HCT116 (cell line): ENCODE measurements around the gene DPH1. TPM values are rescaled to one million over a fixed set of nuclear protein-coding genes. Genes with fewer than 3 reads are reported as not detected.

ENCODE experiments used
- ATAC-seq: fragments of 200-7000 bp; cut with Tn5 transposase; 2 replicates; pipeline ENCODE4 v1.9.1; 2020; ENCODE audit warnings: mild to moderate bottlenecking, moderate library complexity
- BruUV-seq: library from RNA; stranded (reverse); fragments of 400-500 nt; replicated peaks from 2 replicates; lab custom pipeline; 2021; lab: Mats Ljungman, UMichigan
- CTCF ChIA-PET: fragments of 300-600 bp; sonication (Branson Sonifier 250); formaldehyde crosslinking; loops from one replicate; lab custom pipeline; 2021; ENCODE audit warnings: antibody characterized with exemption; lab: Charles Lee
- POLR2A ChIA-PET: fragments of 300-600, 350-600 bp; sonication (Branson Sonifier 250); formaldehyde crosslinking; loops from one replicate; lab custom pipeline; 2021; ENCODE audit warnings: antibody characterized with exemption; lab: Charles Lee
- RAD21 ChIA-PET, 2 experiments: fragments of 300-600 bp; sonication (Branson Sonifier 250); formaldehyde crosslinking; loops; one replicate each; lab custom pipeline; 2023; ENCODE audit warnings: low total read pairs in 2 of 2; ENCODE audit not compliant: uncharacterized antibody in 2 of 2, unreplicated experiment in 2 of 2, low non-redundant PET in 1 of 2; lab: Charles Lee
- DNase-seq: peaks from one replicate; pipeline ENCODE4 v3.0.0-alpha.2; 2010; ENCODE audit warnings: low read depth, low spot score
- H2AFZ ChIP-seq: fragments of 200-600 bp; shearing (Covaris generic), sonication (generic); 2 replicates; pipeline ENCODE4 v1.6.1; 2017; ENCODE audit warnings: low read depth, mixed run types, mixed read lengths, antibody characterized with exemption, low read length; ENCODE audit not compliant: poor library complexity, severe bottlenecking
- H3K27ac ChIP-seq: 2 replicates; pipeline ENCODE4 v1.5.1; 2012; ENCODE audit warnings: low read depth, low read length
- H3K27me3 ChIP-seq: fragments of 200-600 bp; sonication (generic); 2 replicates; pipeline ENCODE4 v1.6.1; 2016; ENCODE audit warnings: mixed run types, low read length, mixed read lengths; ENCODE audit not compliant: insufficient read depth
- H3K36me3 ChIP-seq, 2 experiments: fragments of 200-500 bp in 1 of 2; fragments of 200-600 bp in 1 of 2; sonication (Bioruptor generic) in 1 of 2; sonication (generic) in 1 of 2; 2 replicates each; pipeline versions ENCODE4 v1.5.1 to v1.6.1; 2014 to 2016; ENCODE audit warnings: low read length in 2 of 2, inconsistent platforms in 1 of 2, mixed read lengths in 1 of 2, mixed run types in 1 of 2; ENCODE audit not compliant: insufficient read depth in 2 of 2, control insufficient read depth in 1 of 2
- H3K4me1 ChIP-seq, 2 experiments: fragments of 200-600 bp in 1 of 2; sonication (generic) in 1 of 2; 2 replicates each; pipeline versions ENCODE4 v1.5.1 to v1.6.1; 2012 to 2017; ENCODE audit warnings: low read length in 2 of 2, inconsistent platforms in 1 of 2, mild to moderate bottlenecking in 1 of 2, mixed read lengths in 1 of 2, mixed run types in 1 of 2, moderate library complexity in 1 of 2; ENCODE audit not compliant: insufficient read depth in 2 of 2, control insufficient read depth in 1 of 2
- H3K4me2 ChIP-seq: fragments of 200-600 bp; sonication (generic); 2 replicates; pipeline ENCODE4 v1.6.1; 2017; ENCODE audit warnings: mixed run types, low read length, mixed read lengths
- H3K4me3 ChIP-seq, 2 experiments: fragments of 200-600 bp in 1 of 2; sonication (generic) in 1 of 2; replicated peaks in 1 of 2; 2 replicates each; pipeline ENCODE4 v1.5.1; 2011 to 2016; ENCODE audit warnings: low read length in 2 of 2, control low read depth in 1 of 2, low read depth in 1 of 2, mild to moderate bottlenecking in 1 of 2, mixed read lengths in 1 of 2, mixed run types in 1 of 2
- H3K79me2 ChIP-seq: fragments of 200-600 bp; sonication (generic); 2 replicates; pipeline ENCODE4 v1.6.1; 2017; ENCODE audit warnings: mild to moderate bottlenecking, mixed run types, low read length, moderate library complexity, mixed read lengths; ENCODE audit not compliant: insufficient read depth
- H3K9ac ChIP-seq: fragments of 200-600 bp; sonication (generic); 2 replicates; pipeline ENCODE4 v1.6.1; 2016; ENCODE audit warnings: low read length, mixed read lengths
- H3K9me2 ChIP-seq: fragments of 200-600 bp; sonication (generic), shearing (Covaris generic); 2 replicates; pipeline ENCODE4 v1.6.1; 2017; ENCODE audit warnings: mixed run types, mild to moderate bottlenecking, moderate library complexity; ENCODE audit not compliant: insufficient read depth
- H3K9me3 ChIP-seq, 2 experiments: fragments of 200-500 bp in 1 of 2; fragments of 200-600 bp in 1 of 2; sonication (Bioruptor generic) in 1 of 2; sonication (generic) in 1 of 2; 2 replicates each; pipeline ENCODE4 v1.6.1; 2014 to 2017; ENCODE audit warnings: low read length in 2 of 2, mixed read lengths in 2 of 2, inconsistent platforms in 1 of 2, low read depth in 1 of 2, mild to moderate bottlenecking in 1 of 2, mixed run types in 1 of 2, moderate library complexity in 1 of 2; ENCODE audit not compliant: control insufficient read depth in 1 of 2, insufficient read depth in 1 of 2
- H4K20me1 ChIP-seq: fragments of 200-600 bp; sonication (generic), shearing (Covaris generic); 2 replicates; pipeline ENCODE4 v1.6.1; 2017; ENCODE audit warnings: mixed run types, mild to moderate bottlenecking, moderate library complexity; ENCODE audit not compliant: insufficient read depth
- CEBPB ChIP-seq: IDR thresholded peaks from 2 replicates; pipeline ENCODE4 v1.6.1; 2012; ENCODE audit warnings: low read depth
- CTCF ChIP-seq, 3 experiments: fragments of 200-600 bp in 1 of 3; sonication (generic) in 1 of 3; IDR thresholded peaks in 2 of 3; conservative IDR thresholded peaks in 1 of 3; 2 replicates each; pipeline ENCODE4 v1.5.1; 2012 to 2017; ENCODE audit warnings: low read depth in 2 of 3, low read length in 2 of 3, antibody characterized with exemption in 1 of 3, borderline replicate concordance in 1 of 3, control low read depth in 1 of 3, mild to moderate bottlenecking in 1 of 3, mixed read lengths in 1 of 3, mixed run types in 1 of 3, moderate library complexity in 1 of 3; ENCODE audit not compliant: insufficient read depth in 1 of 3
- ELF1 ChIP-seq: IDR thresholded peaks from 2 replicates; pipeline ENCODE4 v1.6.1; 2012; ENCODE audit warnings: low read depth, borderline replicate concordance
- EZH2 ChIP-seq: fragments of 200-600 bp; sonication (generic); IDR thresholded peaks from 2 replicates; pipeline ENCODE4 v1.6.1; 2017; ENCODE audit warnings: antibody characterized with exemption, mixed run types
- FOSL1 ChIP-seq: IDR thresholded peaks from 2 replicates; pipeline ENCODE4 v1.6.1; 2012; ENCODE audit warnings: low read depth
- POLR2AphosphoS5 ChIP-seq: IDR thresholded peaks from 2 replicates; pipeline ENCODE4 v1.6.1; 2011; ENCODE audit warnings: mild to moderate bottlenecking, low read depth, low read length, moderate library complexity
- RAD21 ChIP-seq: IDR thresholded peaks from 2 replicates; pipeline ENCODE4 v1.6.1; 2012; ENCODE audit warnings: low read depth, mild to moderate bottlenecking
- TCF7L2 ChIP-seq: IDR thresholded peaks from 2 replicates; pipeline ENCODE4 v1.7.0; 2011; ENCODE audit warnings: borderline replicate concordance, inconsistent platforms; ENCODE audit not compliant: insufficient read depth, insufficient read length; ENCODE audit errors: extremely low read depth
- ZBTB33 ChIP-seq: IDR thresholded peaks from 2 replicates; pipeline ENCODE4 v1.6.1; 2011; ENCODE audit warnings: mild to moderate bottlenecking, low read length, moderate library complexity; ENCODE audit not compliant: insufficient replicate concordance; ENCODE audit errors: extremely low read depth
- ZFX ChIP-seq: fragments of 450-650 bp; IDR thresholded peaks from 2 replicates; pipeline ENCODE4 v1.6.1; 2017
- intact Hi-C: fragments of 100-400 bp; cut with micrococcal nuclease; formaldehyde crosslinking; loops from 2 replicates; pipeline ENCODE4 v1.10.0; 2022
- total RNA-seq: library from RNA; stranded (reverse); gene quantifications from one replicate; pipeline ENCODE4 v1.2.1, GENCODE V29; 2021; ENCODE audit not compliant: unreplicated experiment

DPH1 gene
- total RNA-seq, 1 experiment from 2014 or later: 47.2 TPM

- ChIA-PET POLR2A (no interaction called here), CTCF (interaction anchor here (1.4 to 1.7 kb wide), 2 partner anchors 12 to 175 kb away, joined by 3 to 9 read pairs; no protein-coding TSS in a partner anchor), RAD21 (no interaction called here)
- no TSS peak for BruUV-seq
- Histone ChIP-seq H3K9me3 (no peaks in the 10 kb centered on the region), H3K27ac (no peak overlapping the region), H3K9ac (no peak overlapping the region), H3K36me3 (no peaks in the 10 kb centered on the region), H3K27me3 (no peaks in the 10 kb centered on the region), H2AFZ (no peak overlapping the region), H3K4me3 (no peak overlapping the region), H3K9me2 (no peaks in the 10 kb centered on the region), H3K4me1 (peaks cover 0 to 14% of the 10 kb centered on the region in 2 experiments; a peak in 1 of 4 replicates), H3K79me2 (no peaks in the 10 kb centered on the region)
- intact Hi-C loops: no loop called here
- ATAC-seq: peak; percentile 71
- DNase-seq: no peak
- TF ChIP-seq TCF7L2 (no peak), FOSL1 (no peak)
- TF ChIP-seq, all 23 proteins: peak for 0
- no peak overlapping the region for H3K4me2 ChIP-seq
- H4K20me1 ChIP-seq: no peaks in the 10 kb centered on the region
Measured at GRCh38 chr17:2070241-2071023, 40.5 kb downstream of the DPH1 start.

- ChIA-PET RAD21 (no interaction called here), CTCF (interaction anchor here (0.8 to 1.4 kb wide), 2 partner anchors 12 to 174 kb away, joined by 3 to 4 read pairs; no protein-coding TSS in a partner anchor), POLR2A (no interaction called here)
- BruUV-seq: no TSS peak
- Histone ChIP-seq H3K9ac (no peak overlapping the region), H3K36me3 (no peaks in the 10 kb centered on the region), H3K9me2 (no peaks in the 10 kb centered on the region), H3K27me3 (no peaks in the 10 kb centered on the region), H4K20me1 (no peaks in the 10 kb centered on the region), H3K4me2 (no peak overlapping the region), H3K4me1 (peaks cover 0 to 14% of the 10 kb centered on the region in 2 experiments; a peak in 1 of 4 replicates), H3K27ac (no peak overlapping the region), H2AFZ (no peak overlapping the region), H3K4me3 (no peak overlapping the region), H3K79me2 (no peaks in the 10 kb centered on the region), H3K9me3 (no peaks in the 10 kb centered on the region)
- ATAC-seq (no peak), DNase-seq (no peak)
- intact Hi-C loops: no loop called here
- TF ChIP-seq ZBTB33 (no peak), CTCF (IDR thresholded peaks at IDR 0.05 in 2 of 3, conservative IDR thresholded peaks at IDR 0.05 in 1 of 3; ENCODE audit: borderline replicate concordance in 1 of 3, insufficient read depth in 1 of 3, low read depth in 2 of 3, low read length in 2 of 3) (no peak), FOSL1 (no peak), ZFX (no peak), RAD21 (no peak), POLR2AphosphoS5 (no peak), EZH2 (no peak), CEBPB (no peak), ELF1 (no peak)
Measured at GRCh38 chr17:2071024-2071385, 41.1 kb downstream of the DPH1 start.
